GM06990 (cell line): ENCODE measurements around the gene FLNB.

ENCODE experiments used
- DNase-seq: peaks from one replicate; pipeline ENCODE4 v3.0.0-alpha.2; 2011; ENCODE audit not compliant: insufficient read length; ENCODE audit errors: extremely low read depth
- H3K27me3 ChIP-seq: replicated peaks from 2 replicates; pipeline ENCODE4 v1.6.0; 2011; ENCODE audit warnings: low read length; ENCODE audit not compliant: control insufficient read depth, insufficient read depth
- H3K36me3 ChIP-seq: 2 replicates; pipeline ENCODE4 v1.5.1; 2011; ENCODE audit warnings: low read length; ENCODE audit not compliant: control insufficient read depth, insufficient read depth
- H3K4me3 ChIP-seq: replicated peaks from 2 replicates; pipeline ENCODE4 v1.5.1; 2011; ENCODE audit warnings: low read depth, mild to moderate bottlenecking, control low read depth, low read length
- TF ChIP-seq, protein P1 (sequence below): IDR thresholded peaks from 2 replicates; pipeline ENCODE4 v1.5.1; 2011; ENCODE audit warnings: low read length, control low read depth, mild to moderate bottlenecking, inconsistent platforms; ENCODE audit not compliant: insufficient read depth, poor library complexity, severe bottlenecking

Gene FLNB, protein sequence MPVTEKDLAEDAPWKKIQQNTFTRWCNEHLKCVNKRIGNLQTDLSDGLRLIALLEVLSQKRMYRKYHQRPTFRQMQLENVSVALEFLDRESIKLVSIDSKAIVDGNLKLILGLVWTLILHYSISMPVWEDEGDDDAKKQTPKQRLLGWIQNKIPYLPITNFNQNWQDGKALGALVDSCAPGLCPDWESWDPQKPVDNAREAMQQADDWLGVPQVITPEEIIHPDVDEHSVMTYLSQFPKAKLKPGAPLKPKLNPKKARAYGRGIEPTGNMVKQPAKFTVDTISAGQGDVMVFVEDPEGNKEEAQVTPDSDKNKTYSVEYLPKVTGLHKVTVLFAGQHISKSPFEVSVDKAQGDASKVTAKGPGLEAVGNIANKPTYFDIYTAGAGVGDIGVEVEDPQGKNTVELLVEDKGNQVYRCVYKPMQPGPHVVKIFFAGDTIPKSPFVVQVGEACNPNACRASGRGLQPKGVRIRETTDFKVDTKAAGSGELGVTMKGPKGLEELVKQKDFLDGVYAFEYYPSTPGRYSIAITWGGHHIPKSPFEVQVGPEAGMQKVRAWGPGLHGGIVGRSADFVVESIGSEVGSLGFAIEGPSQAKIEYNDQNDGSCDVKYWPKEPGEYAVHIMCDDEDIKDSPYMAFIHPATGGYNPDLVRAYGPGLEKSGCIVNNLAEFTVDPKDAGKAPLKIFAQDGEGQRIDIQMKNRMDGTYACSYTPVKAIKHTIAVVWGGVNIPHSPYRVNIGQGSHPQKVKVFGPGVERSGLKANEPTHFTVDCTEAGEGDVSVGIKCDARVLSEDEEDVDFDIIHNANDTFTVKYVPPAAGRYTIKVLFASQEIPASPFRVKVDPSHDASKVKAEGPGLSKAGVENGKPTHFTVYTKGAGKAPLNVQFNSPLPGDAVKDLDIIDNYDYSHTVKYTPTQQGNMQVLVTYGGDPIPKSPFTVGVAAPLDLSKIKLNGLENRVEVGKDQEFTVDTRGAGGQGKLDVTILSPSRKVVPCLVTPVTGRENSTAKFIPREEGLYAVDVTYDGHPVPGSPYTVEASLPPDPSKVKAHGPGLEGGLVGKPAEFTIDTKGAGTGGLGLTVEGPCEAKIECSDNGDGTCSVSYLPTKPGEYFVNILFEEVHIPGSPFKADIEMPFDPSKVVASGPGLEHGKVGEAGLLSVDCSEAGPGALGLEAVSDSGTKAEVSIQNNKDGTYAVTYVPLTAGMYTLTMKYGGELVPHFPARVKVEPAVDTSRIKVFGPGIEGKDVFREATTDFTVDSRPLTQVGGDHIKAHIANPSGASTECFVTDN (N-terminal part only)

DNA sequence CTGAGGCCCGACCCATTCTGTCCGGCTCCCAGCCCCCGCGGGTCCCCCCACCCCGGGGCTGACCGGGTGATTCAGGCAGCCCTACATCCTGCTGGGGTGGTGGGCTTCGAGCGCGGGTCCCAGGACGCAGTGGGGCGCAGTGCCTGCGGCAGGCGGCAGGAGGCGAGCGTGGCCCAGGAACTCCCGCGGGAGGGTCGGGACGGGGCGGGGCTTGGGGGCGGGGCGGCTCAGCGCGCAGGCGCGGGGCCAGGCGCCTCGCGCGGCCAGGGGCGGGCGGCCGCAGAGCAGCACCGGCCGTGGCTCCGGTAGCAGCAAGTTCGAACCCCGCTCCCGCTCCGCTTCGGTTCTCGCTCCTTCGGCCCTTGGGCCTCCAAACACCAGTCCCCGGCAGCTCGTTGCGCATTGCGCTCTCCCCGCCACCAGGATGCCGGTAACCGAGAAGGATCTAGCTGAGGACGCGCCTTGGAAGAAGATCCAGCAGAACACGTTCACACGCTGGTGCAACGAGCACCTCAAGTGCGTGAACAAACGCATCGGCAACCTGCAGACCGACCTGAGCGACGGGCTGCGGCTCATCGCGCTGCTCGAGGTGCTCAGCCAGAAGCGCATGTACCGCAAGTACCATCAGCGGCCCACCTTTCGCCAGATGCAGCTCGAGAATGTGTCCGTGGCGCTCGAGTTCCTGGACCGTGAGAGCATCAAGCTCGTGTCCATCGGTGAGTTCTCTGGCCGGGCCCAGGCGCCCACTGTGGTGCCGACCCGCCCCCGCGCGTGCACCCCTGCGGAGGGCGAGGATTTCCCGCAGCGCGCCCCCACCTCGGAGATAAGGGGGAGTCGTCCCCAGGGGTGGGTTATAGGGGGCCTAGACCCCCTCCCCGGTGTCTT is at the start of gene FLNB:
Gene FLNB, plus strand, starts transcription at position 282 of the 885 bp plus-strand sequence. Its CDS starts 143 bp downstream, at position 425.
- Histone ChIP-seq H3K36me3 (no peaks in the 10 kb centered on the region), H3K4me3 (peak within 1 kb of the TSS; percentile 96), H3K27me3 (no peaks in the 10 kb centered on the region)
- TF ChIP-seq, protein P1, sequence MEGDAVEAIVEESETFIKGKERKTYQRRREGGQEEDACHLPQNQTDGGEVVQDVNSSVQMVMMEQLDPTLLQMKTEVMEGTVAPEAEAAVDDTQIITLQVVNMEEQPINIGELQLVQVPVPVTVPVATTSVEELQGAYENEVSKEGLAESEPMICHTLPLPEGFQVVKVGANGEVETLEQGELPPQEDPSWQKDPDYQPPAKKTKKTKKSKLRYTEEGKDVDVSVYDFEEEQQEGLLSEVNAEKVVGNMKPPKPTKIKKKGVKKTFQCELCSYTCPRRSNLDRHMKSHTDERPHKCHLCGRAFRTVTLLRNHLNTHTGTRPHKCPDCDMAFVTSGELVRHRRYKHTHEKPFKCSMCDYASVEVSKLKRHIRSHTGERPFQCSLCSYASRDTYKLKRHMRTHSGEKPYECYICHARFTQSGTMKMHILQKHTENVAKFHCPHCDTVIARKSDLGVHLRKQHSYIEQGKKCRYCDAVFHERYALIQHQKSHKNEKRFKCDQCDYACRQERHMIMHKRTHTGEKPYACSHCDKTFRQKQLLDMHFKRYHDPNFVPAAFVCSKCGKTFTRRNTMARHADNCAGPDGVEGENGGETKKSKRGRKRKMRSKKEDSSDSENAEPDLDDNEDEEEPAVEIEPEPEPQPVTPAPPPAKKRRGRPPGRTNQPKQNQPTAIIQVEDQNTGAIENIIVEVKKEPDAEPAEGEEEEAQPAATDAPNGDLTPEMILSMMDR: peak; percentile 93
- peak; percentile 84 for DNase-seq

DNA sequence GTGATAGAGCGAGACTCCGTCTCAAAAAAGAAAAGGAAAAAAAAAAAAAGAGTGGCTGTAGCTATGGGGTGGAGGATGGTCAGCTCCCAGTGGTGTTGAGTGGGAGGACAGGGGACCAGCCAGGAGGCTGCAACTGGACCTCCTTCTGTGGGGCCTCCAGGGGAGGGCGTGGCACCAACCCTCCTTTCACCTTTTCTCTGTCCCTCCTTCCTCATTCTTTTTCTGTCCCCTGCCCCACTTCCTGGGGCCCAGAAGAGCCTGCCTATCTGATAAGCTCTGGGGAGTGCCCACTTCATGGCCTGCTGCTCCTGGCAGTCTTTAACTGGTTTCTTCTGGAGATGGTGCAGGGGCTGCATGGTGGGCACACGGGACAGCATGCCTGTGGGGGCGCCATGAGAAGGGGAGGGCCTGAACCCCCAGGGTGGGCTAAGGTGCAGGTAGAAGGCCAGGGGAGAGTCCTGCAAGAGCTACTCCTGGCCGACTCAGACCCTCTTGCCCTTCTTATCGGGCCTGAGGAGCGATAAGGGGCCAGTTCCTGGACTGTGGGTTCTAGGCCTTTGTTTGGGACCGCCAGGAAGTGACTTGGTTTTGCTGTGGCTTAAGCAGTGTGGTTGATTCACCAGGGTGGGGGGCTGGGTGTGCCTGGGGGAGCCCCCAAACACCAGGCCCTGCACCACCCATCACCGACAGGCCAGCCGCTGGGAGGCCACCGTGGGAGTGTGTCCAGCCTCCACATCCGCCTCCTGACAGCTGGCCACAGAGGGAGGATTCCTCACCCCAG is 49.4 kb upstream of the FLNB start:
- Histone ChIP-seq H3K27me3 (no peaks in the 10 kb centered on the region), H3K4me3 (no peak overlapping the region), H3K36me3 (no peaks in the 10 kb centered on the region)
- DNase-seq: peak; percentile 44
- TF ChIP-seq, protein P1: peak; percentile 1

DNA sequence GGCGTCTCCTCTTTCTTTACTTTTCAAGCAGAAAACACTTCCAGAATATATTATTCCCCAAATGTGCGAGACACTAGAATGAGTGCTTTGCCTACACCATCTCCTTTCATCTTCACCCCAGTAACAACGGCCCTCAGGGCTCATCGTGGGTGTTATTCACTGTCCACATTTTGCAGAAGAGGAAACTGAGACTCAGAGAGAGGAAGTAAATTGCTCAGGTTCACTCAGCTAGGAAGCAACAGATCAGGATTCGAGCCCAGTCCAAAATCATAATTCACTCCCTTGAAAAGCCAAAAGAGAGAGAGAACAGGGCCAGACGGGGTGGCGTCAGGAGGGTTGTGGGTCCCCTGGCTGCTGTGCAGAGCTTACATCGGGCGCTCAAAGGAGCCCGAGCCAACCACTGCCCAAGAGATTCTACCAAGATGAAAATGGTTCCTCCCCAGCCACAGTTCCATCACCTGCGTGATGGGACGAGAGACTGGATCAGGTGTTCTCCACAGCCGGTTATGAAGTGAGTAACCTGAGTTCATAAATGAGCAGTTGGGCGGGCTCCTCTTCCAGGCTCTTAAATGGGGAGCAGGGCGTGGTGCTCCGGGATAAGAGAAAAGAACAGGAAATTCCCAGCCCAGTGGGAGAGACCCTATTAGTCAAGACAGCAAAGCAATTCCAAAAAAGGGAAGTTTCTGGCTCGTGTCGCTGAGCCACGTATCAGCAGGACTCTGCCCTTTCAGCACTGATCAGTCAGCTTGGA is 48.6 kb upstream of the FLNB start:
- TF ChIP-seq, protein P1: no peak
- Histone ChIP-seq H3K36me3 (no peaks in the 10 kb centered on the region), H3K4me3 (no peak overlapping the region), H3K27me3 (no peaks in the 10 kb centered on the region)
- peak; percentile 48 for DNase-seq

DNA sequence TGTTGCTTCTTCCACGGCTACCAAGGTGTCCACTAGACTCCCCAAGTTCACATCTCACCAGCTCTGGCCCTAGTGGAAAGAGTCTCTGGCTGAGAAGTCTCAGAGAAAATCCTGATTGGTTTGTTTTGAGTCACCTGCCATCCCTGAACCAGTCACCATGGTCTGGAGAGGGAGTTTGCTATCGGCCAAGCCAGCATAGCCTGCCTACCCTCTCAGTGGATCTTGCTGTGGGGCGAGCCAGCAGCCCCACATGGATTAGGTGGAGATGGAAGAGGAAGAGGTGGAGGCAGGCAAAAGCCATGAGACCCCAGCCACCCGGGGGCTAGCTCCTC is 48.1 kb upstream of the FLNB start:
- DNase-seq: peak; percentile 22
- TF ChIP-seq, protein P1: no peak
- Histone ChIP-seq H3K4me3 (no peak overlapping the region), H3K36me3 (no peaks in the 10 kb centered on the region), H3K27me3 (no peaks in the 10 kb centered on the region)
